Vagina (tissue), 2 donors: ENCODE measurements around the gene MRPS22.

Experiments
- POLR2A ChIP-seq, 2 donors: fragments of 450-650 bp; IDR thresholded peaks; one replicate each; pipeline ENCODE4 v1.6.1; 2017; ENCODE audit warnings: antibody characterized with exemption in 2 of 2, mild to moderate bottlenecking in 2 of 2, moderate library complexity in 2 of 2
- POLR2AphosphoS5 ChIP-seq, 2 donors: sonication (generic); formaldehyde crosslinking; IDR thresholded peaks; one replicate each; pipeline ENCODE4 v1.9.0; 2017; ENCODE audit warnings: antibody characterized with exemption in 2 of 2, mild to moderate bottlenecking in 2 of 2, low read depth in 1 of 2; ENCODE audit not compliant: insufficient read depth in 1 of 2
- TF ChIP-seq, protein P1 (sequence below), 3 experiments: fragments of 450-650 bp in 2 of 3; fragments of 200-600 bp in 1 of 3; sonication (generic) in 1 of 3; IDR thresholded peaks; one replicate each; pipeline ENCODE4 v1.5.1; 2017 to 2019; ENCODE audit warnings: antibody characterized with exemption in 3 of 3, mild to moderate bottlenecking in 2 of 3, moderate library complexity in 2 of 3

DNA sequence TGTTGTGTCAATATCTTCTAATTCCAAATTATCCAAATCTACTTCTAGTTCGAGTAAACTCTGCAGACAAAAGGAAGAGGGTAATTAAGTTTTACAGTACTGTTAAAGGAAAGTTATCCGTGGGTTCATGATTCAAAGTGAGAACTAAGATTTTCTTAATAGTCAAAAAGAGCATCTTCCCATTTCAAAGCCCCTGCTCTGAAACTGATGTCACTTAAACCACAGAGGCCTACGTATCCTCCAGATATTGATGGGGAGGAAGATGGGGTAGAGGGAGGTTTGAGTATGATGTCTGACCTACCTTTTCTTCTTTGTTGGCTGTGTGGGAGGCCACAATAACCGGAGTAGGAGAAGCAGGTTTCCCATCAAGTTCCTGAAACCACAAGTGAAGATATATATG lies 14.1 kb downstream of the MRPS22 start:
- TF ChIP-seq, protein P1, sequence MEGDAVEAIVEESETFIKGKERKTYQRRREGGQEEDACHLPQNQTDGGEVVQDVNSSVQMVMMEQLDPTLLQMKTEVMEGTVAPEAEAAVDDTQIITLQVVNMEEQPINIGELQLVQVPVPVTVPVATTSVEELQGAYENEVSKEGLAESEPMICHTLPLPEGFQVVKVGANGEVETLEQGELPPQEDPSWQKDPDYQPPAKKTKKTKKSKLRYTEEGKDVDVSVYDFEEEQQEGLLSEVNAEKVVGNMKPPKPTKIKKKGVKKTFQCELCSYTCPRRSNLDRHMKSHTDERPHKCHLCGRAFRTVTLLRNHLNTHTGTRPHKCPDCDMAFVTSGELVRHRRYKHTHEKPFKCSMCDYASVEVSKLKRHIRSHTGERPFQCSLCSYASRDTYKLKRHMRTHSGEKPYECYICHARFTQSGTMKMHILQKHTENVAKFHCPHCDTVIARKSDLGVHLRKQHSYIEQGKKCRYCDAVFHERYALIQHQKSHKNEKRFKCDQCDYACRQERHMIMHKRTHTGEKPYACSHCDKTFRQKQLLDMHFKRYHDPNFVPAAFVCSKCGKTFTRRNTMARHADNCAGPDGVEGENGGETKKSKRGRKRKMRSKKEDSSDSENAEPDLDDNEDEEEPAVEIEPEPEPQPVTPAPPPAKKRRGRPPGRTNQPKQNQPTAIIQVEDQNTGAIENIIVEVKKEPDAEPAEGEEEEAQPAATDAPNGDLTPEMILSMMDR (IDR thresholded peaks at IDR 0.05): no peak
- TF ChIP-seq POLR2A (IDR thresholded peaks at IDR 0.05): no peak
- no peak for TF ChIP-seq POLR2AphosphoS5 (IDR thresholded peaks at IDR 0.05; ENCODE audit: insufficient read depth in 1 of 2, low read depth in 1 of 2)
